HG03103 (cell line): Measurements from ENCODE around the gene SERPINB10.
"Not testable (repeated sequence)": the region's sequence is repeated elsewhere in the genome, so short reads cannot be mapped to it uniquely, and the experiment has no call there.

Experiments
- ATAC-seq: cut with Tn5 transposase; IDR thresholded peaks from one replicate; pipeline ENCODE4 v1.9.1; 2021; ENCODE audit warnings: low read depth; ENCODE audit not compliant: unreplicated experiment

The SERPINB10 gene

GRCh38 chr18:63940008-63940407 is 32.2 kb downstream of the SERPINB10 start:
- no peak for ATAC-seq

GRCh38 chr18:63940543-63941050 is 32.8 kb downstream of the SERPINB10 start:
- ATAC-seq, result not testable (repeated sequence)

DNA sequence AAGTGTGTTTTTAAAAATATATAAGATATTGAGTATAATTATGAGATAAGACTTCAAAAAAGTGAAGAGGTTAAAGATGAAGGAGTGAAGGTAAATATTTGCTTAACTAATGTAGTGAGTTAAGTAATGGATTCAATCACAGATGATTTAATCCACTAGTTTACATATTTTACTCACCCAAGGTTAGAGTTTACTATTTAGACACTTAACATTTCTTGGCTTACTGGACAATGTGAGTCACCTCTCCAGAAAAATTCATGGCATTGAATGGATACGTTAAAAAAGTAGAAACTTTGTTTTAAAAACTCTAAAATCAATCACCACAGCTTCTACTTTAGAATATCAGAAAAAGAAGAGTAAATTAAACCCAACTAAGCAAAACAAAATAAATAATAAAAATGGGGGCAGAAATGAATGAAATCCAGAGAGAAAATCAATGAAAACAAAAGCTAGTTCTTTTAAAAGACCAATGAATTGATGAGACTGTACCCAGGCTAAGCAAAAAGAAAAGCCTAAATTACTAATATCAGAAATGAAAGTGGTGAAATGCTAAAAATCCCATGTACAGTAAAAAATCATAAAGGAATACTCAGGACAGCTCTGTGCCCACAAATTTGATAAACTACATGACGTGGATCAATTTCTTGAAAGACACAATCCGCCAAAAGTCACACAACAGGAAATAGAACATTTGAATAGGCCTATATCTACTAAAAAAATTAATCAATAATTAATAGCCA is 39.5 kb downstream of the SERPINB10 start:
- ATAC-seq, result no peak

DNA sequence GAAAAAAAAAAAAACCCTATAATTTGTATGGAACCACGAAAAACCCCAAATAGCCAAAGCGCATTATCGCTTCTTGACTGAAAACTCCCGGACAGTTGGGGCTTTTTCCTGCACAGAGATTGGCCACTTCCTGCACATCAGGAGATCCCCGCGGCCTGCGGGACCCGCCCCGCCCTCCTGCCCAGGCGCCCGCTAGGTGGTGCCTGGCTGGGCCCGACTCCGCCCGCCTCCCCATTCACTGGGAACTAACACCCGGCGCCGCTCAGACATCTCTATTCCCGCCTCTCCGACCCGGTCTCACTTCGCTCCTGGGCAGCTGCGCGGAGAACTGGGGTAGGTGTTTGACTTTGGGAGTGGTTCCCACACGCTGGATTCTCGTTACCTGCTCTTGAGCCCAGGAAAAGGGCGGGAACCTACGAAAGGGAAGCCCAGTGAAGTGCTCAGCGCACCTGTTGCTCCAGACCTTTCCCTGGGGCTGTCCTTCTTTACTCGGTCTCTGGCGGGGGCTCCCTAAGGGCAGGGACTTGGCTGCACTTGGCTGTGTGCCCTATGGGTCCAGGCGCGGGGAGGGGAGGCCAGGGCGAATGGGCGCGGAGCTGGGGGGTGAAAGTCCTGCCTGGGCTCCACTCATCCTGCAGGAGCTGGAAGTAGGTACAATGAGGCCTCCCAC is 41.4 kb downstream of the SERPINB10 start, which contains the start of gene HMSD:
Gene HMSD, plus strand, starts transcription at position 234 of the 670 bp plus-strand sequence. CDS start 4,155 bp downstream, outside the sequence.
- ATAC-seq, result peak; percentile 86

DNA sequence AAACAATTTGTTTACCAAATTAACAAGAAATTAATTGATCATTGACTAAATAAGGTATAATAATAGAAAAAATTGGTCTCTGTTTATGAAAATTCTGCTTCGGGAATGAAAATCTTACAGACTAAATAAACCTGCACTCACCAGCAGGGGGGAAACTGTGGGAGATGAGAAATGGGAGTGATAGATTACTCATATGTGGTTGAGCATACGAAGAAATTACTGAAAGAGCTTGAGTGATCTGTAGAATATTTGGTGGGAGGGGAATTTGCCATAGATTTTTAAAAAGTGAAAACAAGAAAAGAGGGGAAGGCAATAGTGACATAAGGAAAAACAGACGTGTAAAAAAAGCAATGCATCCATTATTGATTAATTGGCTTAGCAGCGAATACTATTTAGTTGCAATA is 43.5 kb downstream of the SERPINB10 start:
- ATAC-seq, result peak; percentile 43

DNA sequence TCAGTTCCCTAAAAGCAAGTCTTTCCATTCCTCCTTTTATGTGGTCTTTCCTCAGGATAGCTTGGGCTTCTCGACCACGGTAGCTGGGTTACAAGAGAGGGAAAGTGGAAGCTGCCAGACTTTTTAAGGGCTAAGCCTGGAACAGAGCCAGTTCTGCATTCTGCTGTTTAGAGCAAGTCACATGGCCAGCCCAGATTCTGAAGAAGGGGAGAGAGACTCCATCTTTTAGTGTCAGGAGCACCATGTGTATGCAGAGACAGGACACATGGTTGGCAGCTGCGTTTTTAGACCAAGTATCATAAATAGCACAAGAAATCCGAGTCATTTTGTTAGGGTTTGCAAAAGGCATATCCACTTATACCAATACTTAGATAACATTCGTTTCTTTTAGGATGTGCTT is 46.1 kb downstream of the SERPINB10 start:
- no peak for ATAC-seq

- no peak for ATAC-seq
Measured at GRCh38 chr18:63956755-63957154, 49.0 kb downstream of the SERPINB10 start.

DNA sequence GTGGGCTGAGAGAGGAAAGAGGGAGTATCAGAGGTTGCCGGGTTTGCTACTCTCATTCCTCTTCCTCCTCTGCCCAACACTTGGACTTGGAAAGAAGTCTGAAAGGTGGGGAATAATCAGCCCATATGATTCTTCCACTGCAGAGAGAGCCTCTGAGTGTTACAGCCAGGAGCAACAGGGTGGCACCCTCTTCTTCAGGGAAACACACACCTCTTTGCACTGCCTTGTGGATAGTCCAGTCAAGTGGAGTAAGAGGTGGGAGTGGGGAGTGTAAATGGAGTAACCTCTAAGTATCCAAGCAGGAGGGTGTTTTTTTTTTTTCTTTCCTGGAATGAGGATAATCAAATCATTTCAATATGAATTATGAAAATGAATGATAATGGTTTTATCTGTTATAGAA is 53.1 kb downstream of the SERPINB10 start:
- ATAC-seq, result no peak

GRCh38 chr18:63961435-63961980 is 53.8 kb downstream of the SERPINB10 start:
- no peak for ATAC-seq

DNA sequence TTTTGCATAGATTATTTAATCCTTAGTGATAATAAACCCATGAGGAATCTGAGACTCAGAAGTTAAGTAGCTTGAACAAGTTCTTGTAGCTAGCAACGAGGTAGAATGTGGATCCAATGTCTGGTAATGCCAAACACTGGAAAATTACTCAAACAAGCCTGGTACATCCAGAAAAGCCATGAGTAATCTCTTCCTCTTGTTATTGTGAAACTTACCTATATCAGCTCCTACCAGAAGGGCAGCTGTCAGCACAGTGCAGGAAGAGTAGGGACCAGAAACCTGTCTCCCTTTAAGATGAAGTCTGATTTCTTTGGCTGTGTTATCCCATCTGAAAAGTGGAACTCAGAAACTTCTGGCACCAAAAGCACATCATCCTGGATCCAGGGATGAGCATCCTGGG is 54.4 kb downstream of the SERPINB10 start:
- ATAC-seq, result no peak

- peak; percentile 90 for ATAC-seq
Measured at GRCh38 chr18:63963615-63964256, 56.0 kb downstream of the SERPINB10 start.

- no peak for ATAC-seq
Measured at GRCh38 chr18:63964908-63965307, 57.1 kb downstream of the SERPINB10 start.

DNA sequence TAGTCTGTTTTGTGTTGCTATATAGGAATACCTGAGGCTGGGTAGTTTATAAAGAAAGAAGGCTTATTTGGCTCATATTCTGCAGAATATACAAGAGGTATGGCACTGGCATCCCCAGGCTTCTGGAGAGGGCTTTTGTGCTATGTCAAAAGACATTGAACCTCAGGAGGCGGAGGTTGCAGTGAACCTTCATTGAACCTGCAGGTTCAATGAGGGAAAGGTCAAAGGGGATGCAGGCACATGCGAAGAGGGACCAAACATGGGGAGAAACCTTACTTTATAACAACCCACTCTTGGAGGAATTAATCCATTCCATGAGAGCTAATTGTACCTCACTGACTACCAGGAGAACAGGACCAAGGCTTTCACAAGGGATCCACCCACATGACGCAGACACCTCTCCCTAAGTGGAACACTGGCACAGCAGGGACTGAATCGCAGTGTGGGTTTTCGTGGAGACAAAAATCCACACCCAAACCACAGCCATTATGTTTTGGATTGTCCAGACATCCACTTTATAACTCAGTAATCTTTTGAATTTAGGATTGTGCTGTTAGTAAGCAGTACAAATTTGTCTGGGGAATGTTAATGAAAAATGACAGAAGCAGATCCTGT is 58.1 kb downstream of the SERPINB10 start:
- no peak for ATAC-seq

DNA sequence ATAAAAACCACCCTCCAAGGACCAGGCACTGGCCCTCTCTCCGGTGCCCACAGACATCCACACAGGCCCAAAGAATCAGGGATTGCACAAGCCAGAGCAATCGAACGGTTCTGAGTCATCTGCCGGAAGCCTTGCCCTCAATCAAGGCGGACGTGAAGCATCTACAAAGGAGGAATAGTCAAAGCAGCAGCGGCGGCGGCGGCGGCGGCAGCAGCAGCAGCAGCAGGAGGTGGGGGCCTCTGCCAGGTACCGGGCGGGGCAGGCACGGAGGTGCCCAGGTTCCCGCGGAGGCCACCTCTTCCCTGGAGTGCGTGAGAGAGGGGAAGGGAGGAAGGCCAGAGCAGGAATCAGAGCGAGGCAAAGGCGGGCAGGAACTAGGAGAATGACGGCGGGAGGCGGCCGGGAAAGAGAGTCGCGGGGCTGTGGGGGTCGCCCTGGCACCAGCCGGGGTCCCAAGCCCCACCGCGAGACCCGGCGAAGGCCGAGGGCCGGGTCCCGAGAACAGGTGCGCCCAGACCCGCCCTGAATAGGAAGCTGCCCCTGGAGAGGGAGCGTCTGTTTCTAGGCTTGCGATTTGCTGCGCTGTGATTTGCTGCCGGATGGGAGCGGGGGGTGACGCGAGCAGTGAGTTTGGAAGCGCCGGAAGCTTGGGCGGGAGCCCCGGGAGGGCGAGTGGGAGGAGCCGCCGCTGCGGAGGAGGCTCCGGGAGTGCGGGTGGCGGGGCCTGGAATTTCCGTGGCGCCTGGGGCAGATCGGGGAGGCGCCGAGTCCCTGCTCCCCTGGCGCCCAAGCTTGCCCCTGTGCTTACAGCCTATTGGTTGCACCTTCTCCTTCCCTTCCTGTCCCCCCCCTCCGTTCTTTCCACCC is 62.4 kb downstream of the SERPINB10 start, which contains the start of gene SERPINB8:
Gene SERPINB8, plus strand, starts transcription at position 140 of the 867 bp plus-strand sequence. CDS start 8,228 bp downstream, outside the sequence.
- ATAC-seq, result peak; percentile 88

GRCh38 chr18:63970809-63971205 is 63.0 kb downstream of the SERPINB10 start:
- peak; percentile 1 for ATAC-seq

- ATAC-seq, result no peak
Measured at GRCh38 chr18:63971320-63972001, 63.7 kb downstream of the SERPINB10 start.

GRCh38 chr18:63972002-63972376 is 64.2 kb downstream of the SERPINB10 start:
- no peak for ATAC-seq

DNA sequence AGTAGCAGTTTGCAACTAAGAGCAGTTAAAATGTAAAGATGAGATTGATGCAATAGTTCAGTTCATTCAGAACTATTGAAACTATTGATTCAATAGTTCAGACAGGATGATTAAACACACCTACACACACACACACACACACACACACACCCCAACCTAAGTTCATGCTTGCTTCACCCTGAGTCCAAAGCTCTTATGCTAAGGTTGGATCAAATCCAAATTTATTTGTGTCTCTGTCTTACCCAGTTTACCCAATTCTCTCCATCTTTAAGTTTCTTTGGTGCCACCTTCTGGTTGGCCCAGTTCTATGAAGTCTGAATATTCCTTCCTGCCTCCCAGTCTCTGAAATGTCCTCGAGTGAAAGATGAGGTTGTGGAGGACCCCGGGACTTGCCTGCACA is 67.2 kb downstream of the SERPINB10 start:
- ATAC-seq, result no peak

- no peak for ATAC-seq
Measured at GRCh38 chr18:63975628-63976027, 67.9 kb downstream of the SERPINB10 start.
